ENCODE measurements around the gene FOSL1. TPM values are rescaled to one million over a fixed set of nuclear protein-coding genes. Genes with fewer than 3 reads are reported as not detected.

Gene FOSL1
- total and polyA plus RNA-seq, 2 of the 13 experiments (the other 11 are each of a cell fraction or from before 2014, with no cell fraction given), result 4.0 to 4.1 TPM

GRCh38 chr11:65891219-65892136 lies 8.7 kb downstream of the FOSL1 start (continued):
- no peak for TF ChIP-seq ZNF281 (CRISPR knock-in tag; IDR thresholded peaks at IDR 0.05; ENCODE audit: borderline replicate concordance)
- peak; percentile 71 for TF ChIP-seq MEF2D (CRISPR knock-in tag; IDR thresholded peaks at IDR 0.05)
- no peak for TF ChIP-seq TEAD2 (CRISPR knock-in tag; IDR thresholded peaks at IDR 0.05)
- 0 out of 2 replicates have a peak, but pooled peaks have one; percentile 21 for TF ChIP-seq IRF9 (CRISPR knock-in tag; IDR thresholded peaks at IDR 0.05; ENCODE audit: borderline replicate concordance)
- TF ChIP-seq ZFY (CRISPR knock-in tag; IDR thresholded peaks at IDR 0.05), result peak; percentile 68
- TF ChIP-seq ZFX (CRISPR knock-in tag; IDR thresholded peaks at IDR 0.05; ENCODE audit: low read depth), result peak; percentile 82
- TF ChIP-seq KLF6 (CRISPR knock-in tag; IDR thresholded peaks at IDR 0.05), result 0 out of 2 replicates have a peak, but pooled peaks have one; percentile 8
- no peak for TF ChIP-seq ZNF552 (CRISPR knock-in tag; IDR thresholded peaks at IDR 0.05; ENCODE audit: borderline replicate concordance)
- no peak for TF ChIP-seq ZNF251 (CRISPR knock-in tag; IDR thresholded peaks at IDR 0.05)
- 0 out of 2 replicates have a peak, but pooled peaks have one; percentile 49 for TF ChIP-seq RFXANK (CRISPR knock-in tag; IDR thresholded peaks at IDR 0.05)
- TF ChIP-seq ZNF224 (CRISPR knock-in tag; IDR thresholded peaks at IDR 0.05), result no peak
- TF ChIP-seq MEIS1 (CRISPR knock-in tag; IDR thresholded peaks at IDR 0.05; ENCODE audit: borderline replicate concordance), result peak; percentile 46; the same call in 1 of the 2 replicates
- TF ChIP-seq HIC2 (CRISPR knock-in tag; IDR thresholded peaks at IDR 0.05; ENCODE audit: low read depth), result peak; percentile 69
- peak; percentile 77 for TF ChIP-seq PPARG (CRISPR knock-in tag; conservative IDR thresholded peaks at IDR 0.05)
- no peak for TF ChIP-seq ZNF567 (CRISPR knock-in tag; IDR thresholded peaks at IDR 0.05; ENCODE audit: borderline replicate concordance)
- TF ChIP-seq IKZF5 (CRISPR knock-in tag; IDR thresholded peaks at IDR 0.05), result peak; percentile 63; the same call in 1 of the 2 replicates
- peak; percentile 27; the same call in 1 of the 2 replicates for TF ChIP-seq SMAD3 (CRISPR knock-in tag; IDR thresholded peaks at IDR 0.05)
- no peak for TF ChIP-seq ZNF710 (CRISPR knock-in tag; IDR thresholded peaks at IDR 0.05; ENCODE audit: borderline replicate concordance)
- TF ChIP-seq FOXK1 (CRISPR knock-in tag; IDR thresholded peaks at IDR 0.05; ENCODE audit: borderline replicate concordance, low read depth), result peak; percentile 25; the same call in 1 of the 2 replicates
